Amniotic epithelial cell (primary cell): Measurements from ENCODE around the gene VWF.
"Not testable (repeated sequence)": the region's sequence is repeated elsewhere in the genome, so short reads cannot be mapped to it uniquely, and the experiment has no call there.

Source experiments
- DNase-seq: peaks from one replicate; pipeline ENCODE4 v3.0.0-alpha.2; 2010; ENCODE audit warnings: low read depth

The VWF gene

GRCh38 chr12:6145564-6145963 lies 21.1 kb upstream of the VWF start:
- no peak for DNase-seq

- DNase-seq = no peak
These were observed 18.8 kb upstream of the VWF start for GRCh38 chr12:6143303-6143675.

GRCh38 chr12:6142368-6143302 lies 18.2 kb upstream of the VWF start:
- not testable (repeated sequence) for DNase-seq

- not testable (repeated sequence) for DNase-seq
These were observed 17.4 kb upstream of the VWF start for GRCh38 chr12:6141731-6142367.

GRCh38 chr12:6140651-6141447 lies 16.4 kb upstream of the VWF start:
- peak; percentile 12 for DNase-seq

GRCh38 chr12:6135071-6135470 lies 10.6 kb upstream of the VWF start:
- peak; percentile 6 for DNase-seq

- DNase-seq = no peak
These were observed 9.2 kb upstream of the VWF start for GRCh38 chr12:6133642-6134041.

- no peak for DNase-seq
These were observed 8.0 kb upstream of the VWF start for GRCh38 chr12:6132496-6132895.

GRCh38 chr12:6125310-6125608 lies 789 bp upstream of the VWF start:
- no peak for DNase-seq

- DNase-seq = no peak
These were observed 1.2 kb downstream of the VWF start for GRCh38 chr12:6123258-6123657.

- no peak for DNase-seq
These were observed 2.3 kb downstream of the VWF start for GRCh38 chr12:6122201-6122600.

GRCh38 chr12:6120796-6121473 lies 3.5 kb downstream of the VWF start:
- DNase-seq = no peak

- peak; percentile 19 for DNase-seq
These were observed 5.4 kb downstream of the VWF start for GRCh38 chr12:6118891-6119568.

GRCh38 chr12:6116471-6117021 lies 7.9 kb downstream of the VWF start:
- DNase-seq = peak; percentile 71

- no peak for DNase-seq
These were observed 9.1 kb downstream of the VWF start for GRCh38 chr12:6115389-6115788.

- no peak for DNase-seq
These were observed 10.0 kb downstream of the VWF start for GRCh38 chr12:6114476-6114870.

GRCh38 chr12:6113691-6114475 lies 10.6 kb downstream of the VWF start:
- no peak for DNase-seq

- no peak for DNase-seq
These were observed 12.5 kb downstream of the VWF start for GRCh38 chr12:6112004-6112403.

GRCh38 chr12:6110006-6110405 lies 14.5 kb downstream of the VWF start:
- DNase-seq = peak; percentile 89

- no peak for DNase-seq
These were observed 18.3 kb downstream of the VWF start for GRCh38 chr12:6106218-6106617.

GRCh38 chr12:6104842-6105241 lies 19.6 kb downstream of the VWF start:
- no peak for DNase-seq
